ENCODE measurements around the gene TSC2.

- TF ChIP-seq POLR2AphosphoS5 (IDR thresholded peaks at IDR 0.05; ENCODE audit: low read depth, low read length) (no peak; the same call in 1 of the 2 replicates), POLR2A (IDR thresholded peaks at IDR 0.05; ENCODE audit: low read depth, low read length) (no peak), TAF1 (IDR thresholded peaks at IDR 0.05; ENCODE audit: borderline replicate concordance, low read depth, low read length) (no peak)
Observed at GRCh38 chr16:2009164-2009711, 38.5 kb upstream of the TSC2 start.

Measured in GM12892 (cell line).